ENCODE measurements around the gene GAGE12E. TPM values are rescaled to one million over a fixed set of nuclear protein-coding genes. Genes with fewer than 3 reads are reported as not detected.
"Not testable (repeated sequence)": the region's sequence is repeated elsewhere in the genome, so short reads cannot be mapped to it uniquely, and the experiment has no call there.

Gene GAGE12E
- total RNA-seq (not detected), polyA plus RNA-seq (not detected)
- long read RNA-seq, donor 1, result 0 reads
- long read RNA-seq, donor 2, result 0 reads
- long read RNA-seq, donor 3, result 0 reads

GRCh38 chrX:49550989-49551388 lies at the start of gene GAGE12E:
Gene GAGE12E, plus strand, starts transcription at chrX:49551289. Its CDS starts 1,155 bp downstream, at chrX:49552444.
- H3K4me1 ChIP-seq; H3K9me3 ChIP-seq; H3K36me3 ChIP-seq; H3K4me3 ChIP-seq; DNase-seq; H3K27me3 ChIP-seq; intact Hi-C loops (cut with DNase I); H3K27ac ChIP-seq; ATAC-seq: not testable (repeated sequence)
- no CpG with 5 or more reads among the region's 16 CpGs for WGBS, 2 donors

- ATAC-seq; intact Hi-C loops (cut with DNase I); H3K4me3 ChIP-seq; H3K27ac ChIP-seq; H3K36me3 ChIP-seq; H3K9me3 ChIP-seq; H3K27me3 ChIP-seq; H3K4me1 ChIP-seq; DNase-seq: not testable (repeated sequence)
- WGBS, 2 donors, result no CpG with 5 or more reads among the region's 16 CpGs
These were observed 19.2 kb upstream of the GAGE12E start, which contains the start of gene GAGE12C for GRCh38 chrX:49531877-49532276. Gene GAGE12C, plus strand, starts transcription at chrX:49532177. Its CDS starts 1,155 bp downstream, at chrX:49533332.

GRCh38 chrX:49541433-49541832 lies 9.7 kb upstream of the GAGE12E start, which contains the start of gene GAGE12D:
Gene GAGE12D, plus strand, starts transcription at chrX:49541733. Its CDS starts 1,155 bp downstream, at chrX:49542888.
- WGBS, 2 donors, result no CpG with 5 or more reads among the region's 16 CpGs
- intact Hi-C loops (cut with DNase I); H3K4me1 ChIP-seq; H3K36me3 ChIP-seq; H3K4me3 ChIP-seq; H3K9me3 ChIP-seq; H3K27me3 ChIP-seq; ATAC-seq; DNase-seq; H3K27ac ChIP-seq: not testable (repeated sequence)

GRCh38 chrX:49560542-49560941 lies 9.5 kb downstream of the GAGE12E start, which contains the start of gene GAGE12F:
Gene GAGE12F, plus strand, starts transcription at chrX:49560842. Its CDS starts 1,155 bp downstream, at chrX:49561997.
- WGBS, 2 donors, result no CpG with 5 or more reads among the region's 16 CpGs
- ATAC-seq, result not testable (repeated sequence)

GRCh38 chrX:49568728-49569127 lies 17.6 kb downstream of the GAGE12E start:
- DNase-seq; H3K4me3 ChIP-seq; H3K27ac ChIP-seq; ATAC-seq; H3K4me1 ChIP-seq; intact Hi-C loops (cut with DNase I); H3K27me3 ChIP-seq; H3K36me3 ChIP-seq; H3K9me3 ChIP-seq: not testable (repeated sequence)
- WGBS, 2 donors, result no CpG with 5 or more reads among the region's 11 CpGs

More at GRCh38 chrX:49560542-49560941, 9.5 kb downstream of the GAGE12E start, which contains the start of gene GAGE12F:
- H3K4me1 ChIP-seq; intact Hi-C loops (cut with DNase I); DNase-seq; H3K27ac ChIP-seq; H3K4me3 ChIP-seq; H3K27me3 ChIP-seq; H3K9me3 ChIP-seq; H3K36me3 ChIP-seq: not testable (repeated sequence)

- ATAC-seq, result not testable (repeated sequence)
These were observed 18.1 kb downstream of the GAGE12E start for GRCh38 chrX:49569152-49569551.

GRCh38 chrX:49570100-49570499 lies 19.0 kb downstream of the GAGE12E start, which contains the start of gene GAGE12G:
Gene GAGE12G, plus strand, starts transcription at chrX:49570400. Its CDS starts 1,155 bp downstream, at chrX:49571555.
- H3K27me3 ChIP-seq; H3K27ac ChIP-seq; DNase-seq; H3K9me3 ChIP-seq; H3K4me3 ChIP-seq; H3K36me3 ChIP-seq; ATAC-seq; H3K4me1 ChIP-seq; intact Hi-C loops (cut with DNase I): not testable (repeated sequence)
- no CpG with 5 or more reads among the region's 16 CpGs for WGBS, 2 donors

More at GRCh38 chrX:49569152-49569551, 18.1 kb downstream of the GAGE12E start:
- DNase-seq; H3K27ac ChIP-seq; H3K36me3 ChIP-seq; intact Hi-C loops (cut with DNase I); H3K4me1 ChIP-seq; H3K4me3 ChIP-seq; H3K9me3 ChIP-seq; H3K27me3 ChIP-seq: not testable (repeated sequence)
- WGBS, 2 donors, result no CpG with 5 or more reads among the region's 13 CpGs

- no CpG with 5 or more reads among the region's 16 CpGs for WGBS, 2 donors
- intact Hi-C loops (cut with DNase I); H3K27ac ChIP-seq; H3K27me3 ChIP-seq; ATAC-seq; H3K4me1 ChIP-seq; H3K9me3 ChIP-seq; H3K4me3 ChIP-seq; H3K36me3 ChIP-seq; DNase-seq: not testable (repeated sequence)
These were observed 28.6 kb downstream of the GAGE12E start, which contains the start of gene GAGE12H for GRCh38 chrX:49579649-49580048. Gene GAGE12H, plus strand, starts transcription at chrX:49579949. Its CDS starts 1,155 bp downstream, at chrX:49581104.

- no CpG with 5 or more reads among the region's 16 CpGs for WGBS, 2 donors
- H3K27me3 ChIP-seq; H3K36me3 ChIP-seq; intact Hi-C loops (cut with DNase I); H3K27ac ChIP-seq; H3K9me3 ChIP-seq; ATAC-seq; DNase-seq; H3K4me1 ChIP-seq; H3K4me3 ChIP-seq: not testable (repeated sequence)
These were observed 38.1 kb downstream of the GAGE12E start, which contains the start of gene GAGE2A for GRCh38 chrX:49589196-49589595. Gene GAGE2A, plus strand, starts transcription at chrX:49589496. Its CDS starts 1,155 bp downstream, at chrX:49590651.

GRCh38 chrX:49589769-49590478 lies 38.8 kb downstream of the GAGE12E start:
- H3K4me3 ChIP-seq; intact Hi-C loops (cut with DNase I); H3K36me3 ChIP-seq; DNase-seq; H3K27ac ChIP-seq; H3K9me3 ChIP-seq; H3K4me1 ChIP-seq; H3K27me3 ChIP-seq; ATAC-seq: not testable (repeated sequence)
- 90 to 91% methylated on average over 22 to 25 of the region's 37 CpGs for WGBS, 2 donors

GRCh38 chrX:49590488-49590887 lies 39.4 kb downstream of the GAGE12E start:
- H3K36me3 ChIP-seq; intact Hi-C loops (cut with DNase I); H3K4me1 ChIP-seq; H3K9me3 ChIP-seq; H3K4me3 ChIP-seq; H3K27ac ChIP-seq; H3K27me3 ChIP-seq; DNase-seq; ATAC-seq: not testable (repeated sequence)
- 92 to 96% methylated on average over 10 to 11 of the region's 17 CpGs for WGBS, 2 donors

Measured in heart right ventricle (tissue), 16 donors.